T-helper 22 cell (primary cell): ENCODE results near the gene TRPC1.

Experiments
- DNase-seq: peaks from one replicate; pipeline ENCODE4 v3.0.0-alpha.2; 2020; ENCODE audit warnings: low read depth

The TRPC1 gene

GRCh38 chr3:142754494-142754893 lies 30.7 kb downstream of the TRPC1 start:
- no peak for DNase-seq

GRCh38 chr3:142768338-142768737 lies 44.5 kb downstream of the TRPC1 start:
- no peak for DNase-seq

- no peak for DNase-seq
These were observed 54.1 kb downstream of the TRPC1 start for GRCh38 chr3:142777927-142778326.

GRCh38 chr3:142778541-142778940 lies 54.7 kb downstream of the TRPC1 start:
- no peak for DNase-seq

GRCh38 chr3:142779591-142779990 lies 55.8 kb downstream of the TRPC1 start:
- DNase-seq = no peak

- DNase-seq = no peak
These were observed 58.8 kb downstream of the TRPC1 start for GRCh38 chr3:142782616-142783015.

- DNase-seq = no peak
These were observed 60.4 kb downstream of the TRPC1 start for GRCh38 chr3:142784228-142784627.

- DNase-seq = no peak
These were observed 62.2 kb downstream of the TRPC1 start for GRCh38 chr3:142785996-142786395.

GRCh38 chr3:142787719-142788118 lies 63.9 kb downstream of the TRPC1 start:
- DNase-seq = no peak

- DNase-seq = no peak
These were observed 70.7 kb downstream of the TRPC1 start for GRCh38 chr3:142794508-142794907.

- no peak for DNase-seq
These were observed 71.5 kb downstream of the TRPC1 start for GRCh38 chr3:142795332-142795731.

GRCh38 chr3:142796823-142797222 lies 73.0 kb downstream of the TRPC1 start:
- DNase-seq = no peak

GRCh38 chr3:142801746-142802145 lies 77.9 kb downstream of the TRPC1 start:
- DNase-seq = no peak

- no peak for DNase-seq
These were observed 79.1 kb downstream of the TRPC1 start for GRCh38 chr3:142802891-142803290.

- no peak for DNase-seq
These were observed 84.5 kb downstream of the TRPC1 start for GRCh38 chr3:142808103-142808917.

GRCh38 chr3:142809259-142809658 lies 85.4 kb downstream of the TRPC1 start:
- DNase-seq = no peak

GRCh38 chr3:142815803-142816202 lies 92.0 kb downstream of the TRPC1 start:
- no peak for DNase-seq

- DNase-seq = no peak
These were observed 93.5 kb downstream of the TRPC1 start for GRCh38 chr3:142817356-142817755.

- no peak for DNase-seq
These were observed 94.1 kb downstream of the TRPC1 start for GRCh38 chr3:142817897-142818296.

GRCh38 chr3:142818651-142819050 lies 94.8 kb downstream of the TRPC1 start:
- no peak for DNase-seq

- no peak for DNase-seq
These were observed 95.3 kb downstream of the TRPC1 start for GRCh38 chr3:142819179-142819578.

GRCh38 chr3:142828703-142829305 lies 105.0 kb downstream of the TRPC1 start:
- DNase-seq = no peak

GRCh38 chr3:142837526-142837925 lies 113.7 kb downstream of the TRPC1 start:
- no peak for DNase-seq

- DNase-seq = no peak
These were observed 116.0 kb downstream of the TRPC1 start for GRCh38 chr3:142839831-142840230.
